HepG2 (cell line): ENCODE results near the gene SRPRA. TPM values are rescaled to one million over a fixed set of nuclear protein-coding genes. Genes with fewer than 3 reads are reported as not detected.

Experiments used
- ATAC-seq: fragments of 200-7000 bp; cut with Tn5 transposase; 3 replicates; pipeline ENCODE4 v1.9.1; 2020; ENCODE audit warnings: mild to moderate bottlenecking, moderate library complexity
- BruUV-seq: library from RNA; stranded (reverse); fragments of 400-500 nt; replicated peaks from 2 replicates; lab custom pipeline; 2021; lab: Mats Ljungman, UMichigan
- CTCF ChIA-PET: fragments of 300-600 bp; formaldehyde crosslinking; extraction: SDS; loops from one replicate; lab custom pipeline; 2021; ENCODE audit warnings: low total read pairs, inconsistent platforms, low intra/inter-chr PET ratio; lab: Yijun Ruan, JAX
- POLR2A ChIA-PET: fragments of 350-600 bp; sonication (Branson Sonifier 250); formaldehyde crosslinking; loops from one replicate; lab custom pipeline; 2020; ENCODE audit warnings: antibody characterized with exemption, inconsistent platforms; lab: Yijun Ruan, JAX
- DNase-seq: peaks from one replicate; pipeline ENCODE4 v3.0.0-alpha.2; 2015; ENCODE audit warnings: low spot score
- FAIRE-seq: peaks from 3 replicates; lab custom pipeline; 2011; peaks lifted over from hg19 to GRCh38; lab: Jason Lieb, UNC
- H2AFZ ChIP-seq: one replicate; pipeline ENCODE4 v1.6.1; 2011; ENCODE audit warnings: low read length, inconsistent platforms
- H3K27ac ChIP-seq: fragments of 300-600 bp; 3 replicates; pipeline ENCODE4 v1.8.0; 2011; ENCODE audit warnings: mixed run types, mild to moderate bottlenecking, mixed read lengths, low read length, inconsistent platforms; ENCODE audit not compliant: insufficient read depth; ENCODE audit errors: extremely low read length
- H3K27me3 ChIP-seq, 2 experiments: fragments of 200-600 bp in 1 of 2; 2 replicates in 1 of 2; 3 replicates in 1 of 2; pipeline versions ENCODE4 v1.6.0 to v1.8.0; 2011; ENCODE audit warnings: low read length in 2 of 2, mild to moderate bottlenecking in 2 of 2, moderate library complexity in 2 of 2, inconsistent platforms in 1 of 2; ENCODE audit not compliant: insufficient read depth in 2 of 2, control insufficient read depth in 1 of 2
- H3K36me3 ChIP-seq, 2 experiments: fragments of 200-600 bp in 1 of 2; replicated peaks in 1 of 2; 2 replicates in 1 of 2; 3 replicates in 1 of 2; pipeline versions ENCODE4 v1.5.1 to v1.8.0; 2011; ENCODE audit warnings: low read length in 2 of 2, inconsistent platforms in 1 of 2; ENCODE audit not compliant: insufficient read depth in 2 of 2, control insufficient read depth in 1 of 2
- H3K4me1 ChIP-seq: 2 replicates; pipeline ENCODE4 v1.5.1; 2012; ENCODE audit warnings: low read length, inconsistent platforms; ENCODE audit not compliant: insufficient read depth
- H3K4me2 ChIP-seq: 2 replicates; pipeline ENCODE4 v1.6.0; 2011; ENCODE audit warnings: low read depth, low read length, inconsistent platforms
- H3K4me3 ChIP-seq, 3 experiments: fragments of 200-600 bp in 1 of 3; sonication (generic), shearing (Covaris generic) in 1 of 3; replicated peaks in 1 of 3; 2 replicates each; pipeline ENCODE4 v1.5.1; 2011 to 2016; ENCODE audit warnings: low read length in 3 of 3, inconsistent platforms in 2 of 3, low read depth in 2 of 3, mild to moderate bottlenecking in 2 of 3, control low read depth in 1 of 3, mixed read lengths in 1 of 3; ENCODE audit not compliant: insufficient read depth in 1 of 3
- H3K79me2 ChIP-seq: one replicate; pipeline ENCODE4 v1.6.1; 2011; ENCODE audit warnings: low read length, inconsistent platforms; ENCODE audit not compliant: insufficient read depth
- H3K9ac ChIP-seq: 2 replicates; pipeline ENCODE4 v1.6.0; 2011; ENCODE audit warnings: mild to moderate bottlenecking, low read depth, low read length, inconsistent platforms; ENCODE audit not compliant: insufficient read depth
- H3K9me3 ChIP-seq: 2 replicates; pipeline ENCODE4 v1.5.1; 2012; ENCODE audit warnings: mild to moderate bottlenecking, low read length
- H4K20me1 ChIP-seq: 2 replicates; pipeline ENCODE4 v1.6.0; 2011; ENCODE audit warnings: inconsistent platforms, mild to moderate bottlenecking, low read length, moderate library complexity; ENCODE audit not compliant: insufficient read depth
- ELF1 ChIP-seq: sonication (generic); formaldehyde crosslinking; IDR thresholded peaks from 2 replicates; pipeline ENCODE4 v1.4.0; 2020; ENCODE audit warnings: missing genetic modification reagents
- ERF ChIP-seq: IDR thresholded peaks from 2 replicates; pipeline ENCODE4 v1.6.1; 2018; ENCODE audit warnings: missing biosample characterization, missing genetic modification reagents
- GFI1 ChIP-seq: sonication (generic); formaldehyde crosslinking; IDR thresholded peaks from 2 replicates; pipeline ENCODE4 v1.5.0; 2020; ENCODE audit warnings: missing genetic modification reagents, mild to moderate bottlenecking, borderline replicate concordance
- MIER2 ChIP-seq: IDR thresholded peaks from 2 replicates; pipeline ENCODE4 v1.6.1; 2016; ENCODE audit warnings: missing biosample characterization, missing genetic modification reagents
- MXI1 ChIP-seq: IDR thresholded peaks from 3 replicates; pipeline ENCODE4 v1.6.1; 2012; ENCODE audit warnings: low read depth, low read length, inconsistent platforms, borderline replicate concordance
- MZF1 ChIP-seq: sonication (generic); formaldehyde crosslinking; IDR thresholded peaks from 2 replicates; pipeline ENCODE4 v1.8.1; 2023; ENCODE audit warnings: mild to moderate bottlenecking, missing genetic modification reagents, borderline replicate concordance
- NFE2L1 ChIP-seq: sonication (generic); formaldehyde crosslinking; IDR thresholded peaks from 2 replicates; pipeline ENCODE4 v1.4.0; 2020; ENCODE audit warnings: missing genetic modification reagents, mild to moderate bottlenecking, borderline replicate concordance
- NFKB2 ChIP-seq: sonication (generic); formaldehyde crosslinking; IDR thresholded peaks from 2 replicates; pipeline ENCODE4 v1.4.0; 2020; ENCODE audit warnings: missing genetic modification reagents, borderline replicate concordance
- NR1H2 ChIP-seq: sonication (generic); formaldehyde crosslinking; IDR thresholded peaks from 2 replicates; pipeline ENCODE4 v1.8.1; 2022; ENCODE audit warnings: low read depth, missing genetic modification reagents, borderline replicate concordance
- SIN3A ChIP-seq: IDR thresholded peaks from 2 replicates; pipeline ENCODE4 v1.6.1; 2011; ENCODE audit warnings: low read depth, mild to moderate bottlenecking, control low read depth, low read length, borderline replicate concordance
- SNRNP70 ChIP-seq: fragments of 200-400 bp; formaldehyde crosslinking; IDR thresholded peaks from 2 replicates; pipeline ENCODE4 v1.6.1; 2017; ENCODE audit warnings: mild to moderate bottlenecking, low read depth, low read length, moderate library complexity
- ZBTB2 ChIP-seq: sonication (generic); formaldehyde crosslinking; IDR thresholded peaks from 2 replicates; pipeline ENCODE4 v1.8.0; 2022; ENCODE audit warnings: low read depth, missing genetic modification reagents
- ZBTB39 ChIP-seq: sonication (generic); formaldehyde crosslinking; IDR thresholded peaks from 2 replicates; pipeline ENCODE4 v1.5.0; 2020; ENCODE audit warnings: missing genetic modification reagents
- ZFP1 ChIP-seq: IDR thresholded peaks from 2 replicates; pipeline ENCODE4 v1.6.1; 2016
- ZNF263 ChIP-seq: sonication (generic); formaldehyde crosslinking; IDR thresholded peaks from 2 replicates; pipeline ENCODE4 v1.4.0; 2020; ENCODE audit warnings: missing genetic modification reagents
- ZUFSP ChIP-seq: sonication (generic); formaldehyde crosslinking; IDR thresholded peaks from 2 replicates; pipeline ENCODE4 v1.9.0; 2021; ENCODE audit warnings: missing genetic modification reagents, mild to moderate bottlenecking, borderline replicate concordance
- WGBS: methylation state at CpG from one replicate; pipeline ENCODE4 v1.1.6; 2017; ENCODE audit warnings: low lambda C conversion rate; 5-methylcytosine and 5-hydroxymethylcytosine counted together
- in situ Hi-C: cut with HindIII; loops from 2 replicates; pipeline ENCODE4 v1.10.0; 2017; ENCODE audit warnings: low pct_unique_long_range_greater_than_20kb; ENCODE audit not compliant: extremely low pct_ligation_motif_present
- intact Hi-C: fragments of 100-400 bp; cut with micrococcal nuclease; formaldehyde crosslinking; loops from one replicate; pipeline ENCODE4 v1.10.0; 2022; ENCODE audit not compliant: unreplicated experiment
- polyA plus RNA-seq, 8 experiments: library from polyadenylated mRNA; depleted of rRNA in 3 of 8; stranded (reverse) in 7 of 8; unstranded in 1 of 8; fragments of >200 nt; fragmentation: Illumina TruSeq in 4 of 8; extraction: Trizol in 4 of 8; gene quantifications; 2 replicates each; pipeline versions ENCODE4 v1.2.1 to v1.2.3, GENCODE V29; 2011 to 2016; ENCODE audit warnings: low read depth in 4 of 8, missing spikeins in 1 of 8, mixed read lengths in 1 of 8; ENCODE audit not compliant: insufficient read depth in 1 of 8
- total RNA-seq, 5 experiments: library from RNA; depleted of rRNA; stranded (reverse); fragments of >200 nt; fragmentation: Illumina TruSeq; extraction: Trizol; gene quantifications; 2 replicates each; pipeline ENCODE4 v1.2.3, GENCODE V29; 2016; ENCODE audit warnings: low read depth in 1 of 5
- TF ChIP-seq, protein P1 (sequence below): sonication (generic); formaldehyde crosslinking; IDR thresholded peaks from 2 replicates; pipeline ENCODE4 v1.8.1; 2023; ENCODE audit warnings: missing genetic modification reagents, inconsistent platforms, borderline replicate concordance

Gene SRPRA
- total and polyA plus RNA-seq, 2 of the 13 experiments (the other 11 are each of a cell fraction or from before 2014, with no cell fraction given) = 27.7 to 64.6 TPM

GRCh38 chr11:126216526-126217305, 52.0 kb downstream of the SRPRA start (continued):
- TF ChIP-seq ZBTB2 (CRISPR knock-in tag) (no peak), MXI1 (no peak)

DNA sequence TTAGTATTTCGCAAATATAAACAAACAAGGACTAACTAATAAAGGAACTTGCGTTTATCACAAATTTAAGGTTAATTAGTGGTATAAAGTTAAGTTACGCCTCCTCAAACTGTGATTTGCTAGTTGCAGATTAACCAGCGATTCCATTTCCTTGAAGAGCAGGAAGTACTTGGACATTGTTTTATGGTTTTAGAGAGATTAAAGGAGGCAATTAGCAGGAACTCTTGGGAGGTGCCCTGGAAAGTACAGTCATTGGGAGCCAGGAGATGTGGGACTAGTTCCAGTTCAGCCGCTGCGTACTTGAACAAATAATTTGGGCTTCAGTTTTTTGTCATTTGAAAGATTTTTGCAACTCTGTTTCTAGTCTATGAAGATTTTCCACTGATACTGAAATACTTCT, 53.9 kb downstream of the SRPRA start:
- in situ Hi-C loops = loop anchor here (25.0 kb wide), 1 partner anchor 578 kb away; the partner anchor contains the start of gene CHEK1
- H3K4me2 ChIP-seq = no peak overlapping the region
- H3K9ac ChIP-seq = no peak overlapping the region
- no peak overlapping the region for H2AFZ ChIP-seq
- H3K4me3 ChIP-seq = no peak overlapping the region
- ChIA-PET POLR2A (no interaction called here), CTCF (no interaction called here)
- BruUV-seq = no TSS peak
- ATAC-seq = no peak
- no peaks in the 10 kb centered on the region for H3K9me3 ChIP-seq
- H3K79me2 ChIP-seq = peaks cover 54% of the 10 kb centered on the region
- H3K4me1 ChIP-seq = peaks cover 24% of the 10 kb centered on the region
- no peak for DNase-seq
- WGBS = 72% methylated on average over 6 of the region's 6 CpGs
- no peaks in the 10 kb centered on the region for H3K36me3 ChIP-seq
- H4K20me1 ChIP-seq = no peaks in the 10 kb centered on the region
- intact Hi-C loops = no loop called here
- FAIRE-seq = no peak
- peaks cover 0 to 2% of the 10 kb centered on the region in 2 experiments; a peak in 1 of 5 replicates for H3K27me3 ChIP-seq
- no peak overlapping the region for H3K27ac ChIP-seq
- TF ChIP-seq ZNF263 (CRISPR knock-in tag) (no peak), ZBTB39 (no peak), ZUFSP (CRISPR knock-in tag) (no peak), SNRNP70 (no peak), ERF (CRISPR knock-in tag) (no peak), SIN3A (no peak), NFKB2 (CRISPR knock-in tag) (no peak), MIER2 (CRISPR knock-in tag) (no peak), ELF1 (CRISPR knock-in tag) (no peak), NFE2L1 (CRISPR knock-in tag) (no peak), ZFP1 (no peak), MZF1 (CRISPR knock-in tag) (no peak), NR1H2 (no peak), GFI1 (no peak)
- TF ChIP-seq, protein P1, sequence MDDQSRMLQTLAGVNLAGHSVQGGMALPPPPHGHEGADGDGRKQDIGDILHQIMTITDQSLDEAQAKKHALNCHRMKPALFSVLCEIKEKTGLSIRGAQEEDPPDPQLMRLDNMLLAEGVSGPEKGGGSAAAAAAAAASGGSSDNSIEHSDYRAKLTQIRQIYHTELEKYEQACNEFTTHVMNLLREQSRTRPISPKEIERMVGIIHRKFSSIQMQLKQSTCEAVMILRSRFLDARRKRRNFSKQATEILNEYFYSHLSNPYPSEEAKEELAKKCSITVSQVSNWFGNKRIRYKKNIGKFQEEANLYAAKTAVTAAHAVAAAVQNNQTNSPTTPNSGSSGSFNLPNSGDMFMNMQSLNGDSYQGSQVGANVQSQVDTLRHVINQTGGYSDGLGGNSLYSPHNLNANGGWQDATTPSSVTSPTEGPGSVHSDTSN (CRISPR knock-in tag) = no peak
